ENCODE data around the gene PSME2. TPM values are rescaled to one million over a fixed set of nuclear protein-coding genes. Genes with fewer than 3 reads are reported as not detected.
"Not testable (repeated sequence)": the region's sequence is repeated elsewhere in the genome, so short reads cannot be mapped to it uniquely, and the experiment has no call there.

Gene PSME2
- total and polyA plus RNA-seq, 2 of the 13 experiments (the other 11 are each of a cell fraction or from before 2014, with no cell fraction given), result 332 to 716 TPM

- H3K9ac ChIP-seq (ENCODE audit: insufficient read depth, low read depth, low read length); H3K4me3 ChIP-seq (replicated peaks in 1 of 3; ENCODE audit: insufficient read depth in 1 of 3, low read depth in 2 of 3, low read length in 3 of 3); H3K79me2 ChIP-seq (ENCODE audit: insufficient read depth, low read length); H3K27me3 ChIP-seq (ENCODE audit: control insufficient read depth in 1 of 2, insufficient read depth in 2 of 2, low read length in 2 of 2); DNase-seq (ENCODE audit: low spot score); FAIRE-seq; H4K20me1 ChIP-seq (ENCODE audit: insufficient read depth, low read length); H3K9me3 ChIP-seq (ENCODE audit: low read length); H3K4me2 ChIP-seq (ENCODE audit: low read depth, low read length); BruUV-seq (replicated peaks); H2AFZ ChIP-seq (ENCODE audit: low read length); intact Hi-C loops (cut with micrococcal nuclease; ENCODE audit: unreplicated experiment): not testable (repeated sequence)
- peaks cover 17 to 28% of the 10 kb centered on the region in 2 experiments for H3K36me3 ChIP-seq (replicated peaks in 1 of 2; ENCODE audit: control insufficient read depth in 1 of 2, insufficient read depth in 2 of 2, low read length in 2 of 2)
- H3K4me1 ChIP-seq (ENCODE audit: insufficient read depth, low read length), result peaks cover 60% of the 10 kb centered on the region
- ChIA-PET POLR2A (interaction anchor here (1.0 to 11.8 kb wide), 9 partner anchors 9 to 90 kb away, joined by 3 to 594 read pairs (median 10); partner anchors contain the start of genes DCAF11, EMC9, IRF9 and NRL), CTCF (ENCODE audit: low intra/inter-chr PET ratio, low total read pairs) (interaction anchor here (1.6 to 5.4 kb wide), 2 partner anchors 16 to 47 kb away, joined by 3 to 86 read pairs; no protein-coding TSS in a partner anchor)
- peak overlapping the region; percentile 44 for H3K27ac ChIP-seq (ENCODE audit: extremely low read length, insufficient read depth, low read length)
- 94% methylated on average over 8 of the region's 8 CpGs for WGBS (ENCODE audit: low lambda C conversion rate)
- peak; percentile 28 for ATAC-seq
- in situ Hi-C loops (cut with HindIII; ENCODE audit: extremely low pct_ligation_motif_present, low pct_unique_long_range_greater_than_20kb), result loop anchor here (25.0 kb wide), 1 partner anchor 1518 kb away; the partner anchor contains the start of genes ABHD4 and DAD1
- TF ChIP-seq BRF2 (CRISPR knock-in tag; IDR thresholded peaks at IDR 0.05) (0 out of 2 replicates have a peak, but pooled peaks have one; percentile 49), BORCS8-MEF2B (CRISPR knock-in tag; IDR thresholded peaks at IDR 0.05) (peak; percentile 17; the same call in 1 of the 2 replicates), REPIN1 (CRISPR knock-in tag; IDR thresholded peaks at IDR 0.05; ENCODE audit: borderline replicate concordance, low read depth) (0 out of 2 replicates have a peak, but pooled peaks have one; percentile 24), RBFOX2 (IDR thresholded peaks at IDR 0.05; ENCODE audit: low read depth, low read length) (0 out of 2 replicates have a peak, but pooled peaks have one; percentile 42), TOPORS (CRISPR knock-in tag; IDR thresholded peaks at IDR 0.05) (peak; percentile 71; the same call in 1 of the 2 replicates), MYC (CRISPR knock-in tag; IDR thresholded peaks at IDR 0.05; ENCODE audit: borderline replicate concordance) (0 out of 2 replicates have a peak, but pooled peaks have one; percentile 7), KDM2A (CRISPR knock-in tag; IDR thresholded peaks at IDR 0.05; ENCODE audit: borderline replicate concordance, low read depth) (peak; percentile 24; the same call in 1 of the 2 replicates), MLXIP (CRISPR knock-in tag; IDR thresholded peaks at IDR 0.05; ENCODE audit: borderline replicate concordance) (0 out of 2 replicates have a peak, but pooled peaks have one; percentile 31), PPARG (CRISPR knock-in tag; conservative IDR thresholded peaks at IDR 0.05) (0 out of 2 replicates have a peak, but pooled peaks have one; percentile 5), SNAPC5 (CRISPR knock-in tag; IDR thresholded peaks at IDR 0.05; ENCODE audit: borderline replicate concordance) (0 out of 2 replicates have a peak, but pooled peaks have one; percentile 78), ATF2 (CRISPR knock-in tag; IDR thresholded peaks at IDR 0.05) (0 out of 2 replicates have a peak, but pooled peaks have one; percentile 7), ZNF605 (CRISPR knock-in tag; IDR thresholded peaks at IDR 0.05) (peak; percentile 16; the same call in 1 of the 2 replicates), CHD4 (IDR thresholded peaks at IDR 0.05; ENCODE audit: borderline replicate concordance, low read length) (peak; percentile 53), CC2D1A (CRISPR knock-in tag; IDR thresholded peaks at IDR 0.05) (0 out of 2 replicates have a peak, but pooled peaks have one; percentile 88), POLR2G (IDR thresholded peaks at IDR 0.05; ENCODE audit: low read depth, low read length) (peak; percentile 28), GLI4 (CRISPR knock-in tag; IDR thresholded peaks at IDR 0.05; ENCODE audit: borderline replicate concordance) (0 out of 2 replicates have a peak, but pooled peaks have one; percentile 11), ZIK1 (CRISPR knock-in tag; IDR thresholded peaks at IDR 0.05; ENCODE audit: borderline replicate concordance, low read depth) (0 out of 2 replicates have a peak, but pooled peaks have one; percentile 8)
Observed at GRCh38 chr14:24105609-24106239, 40.7 kb downstream of the PSME2 start.
